ENCODE results near the gene KCNJ2.

KCNJ2 gene

DNA sequence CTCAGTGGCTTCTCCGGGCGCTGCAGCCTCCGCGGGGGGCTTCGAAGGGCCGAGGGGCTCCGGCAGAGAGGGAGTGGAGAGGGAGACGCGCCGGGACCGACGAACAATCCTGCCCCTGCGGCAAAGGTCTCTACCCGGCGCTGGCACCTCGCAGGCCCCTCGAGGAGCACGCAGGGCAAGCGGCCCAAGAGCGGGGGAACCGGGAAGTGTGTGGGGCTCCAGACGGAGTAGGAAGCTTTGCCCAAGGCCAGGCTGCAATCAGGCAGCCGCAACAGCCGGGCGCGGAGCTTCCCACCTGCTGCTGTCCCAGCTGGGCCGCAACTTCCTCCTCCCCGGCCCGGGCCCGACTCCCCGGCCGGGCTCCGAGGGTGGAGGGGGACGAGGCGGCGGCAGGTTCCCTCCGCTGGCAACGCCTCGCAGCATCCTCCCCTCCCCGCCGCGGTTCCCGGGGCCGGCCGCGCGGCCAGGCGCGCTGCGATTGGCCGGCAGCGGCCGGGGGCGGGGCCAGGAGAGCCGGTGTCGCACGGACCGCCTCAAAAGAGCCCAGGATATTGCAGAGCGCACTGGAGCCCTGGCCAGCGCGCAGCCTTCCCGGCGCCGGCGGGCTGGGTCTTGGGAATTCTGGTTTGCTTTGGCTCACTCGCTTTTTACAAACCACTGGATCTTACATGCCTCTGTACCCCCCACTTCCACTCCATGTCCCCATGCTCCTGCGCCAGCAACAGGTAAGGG lies at the start of gene KCNJ2:
Gene KCNJ2 (plus strand): TSS at position 556 of the 732 bp plus-strand sequence. CDS start 5,508 bp downstream, outside the sequence.
- DNase-seq (ENCODE audit: low read depth, low spot score), result peak; percentile 86

DNA sequence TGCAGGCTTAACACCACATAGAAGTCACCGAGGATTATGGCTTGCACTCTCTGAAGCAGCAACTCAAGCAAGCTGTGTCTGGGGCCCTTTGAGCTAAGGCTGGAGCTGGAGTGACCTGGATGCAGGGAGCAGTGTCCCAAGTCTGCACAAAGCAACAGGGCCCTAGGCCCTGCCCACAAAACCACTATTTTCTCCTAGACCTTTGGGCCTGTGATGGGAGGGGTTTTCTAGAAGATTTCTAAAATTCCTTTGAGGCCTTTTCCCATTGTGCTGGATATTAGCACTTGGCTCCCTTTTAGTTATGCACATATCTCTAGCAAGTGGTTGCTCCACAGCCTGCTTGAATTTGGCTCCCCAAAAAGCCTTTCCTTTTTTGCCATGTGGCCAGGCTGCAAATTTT lies 49.8 kb upstream of the KCNJ2 start:
- no peak for DNase-seq (ENCODE audit: low read depth, low spot score)

DNA sequence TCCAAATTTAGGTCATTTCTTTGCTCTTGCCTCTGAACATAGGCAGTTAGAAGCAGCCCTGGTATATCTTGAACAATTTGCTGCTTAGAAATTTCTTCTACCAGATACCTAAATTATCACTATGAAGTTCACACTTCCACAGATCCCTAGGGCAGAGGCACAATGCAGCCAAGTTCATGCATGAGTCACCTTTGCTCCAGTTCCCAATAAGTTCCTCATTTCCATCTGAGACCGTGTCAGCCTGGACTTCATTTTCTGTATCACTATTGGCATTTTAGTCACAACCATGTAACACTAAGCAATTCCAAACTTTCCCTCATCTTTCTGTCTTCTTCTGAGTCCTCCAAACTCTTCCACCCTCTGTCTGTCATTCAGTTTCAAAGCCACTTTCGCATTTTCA lies 49.3 kb upstream of the KCNJ2 start:
- DNase-seq (ENCODE audit: low read depth, low spot score), result no peak

DNA sequence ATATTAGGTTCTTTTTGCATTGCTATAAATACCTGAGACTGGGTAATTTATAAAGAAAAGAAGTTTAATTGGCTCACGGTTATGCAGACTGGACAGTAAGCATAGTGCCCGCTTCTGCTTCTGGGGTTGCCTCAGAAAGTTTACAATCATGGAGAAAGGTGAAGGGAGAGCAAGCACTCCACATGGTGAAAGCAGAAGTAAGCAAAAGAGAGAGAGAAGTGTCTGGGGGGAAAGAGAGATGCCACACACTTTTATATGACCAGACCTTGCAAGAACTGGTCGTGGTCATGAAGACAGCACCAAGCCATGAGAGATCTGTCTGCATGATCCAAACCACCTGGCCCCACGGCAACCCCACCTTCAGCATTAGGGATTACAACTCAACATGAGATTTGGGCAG lies 48.9 kb upstream of the KCNJ2 start:
- DNase-seq (ENCODE audit: low read depth, low spot score), result no peak

DNA sequence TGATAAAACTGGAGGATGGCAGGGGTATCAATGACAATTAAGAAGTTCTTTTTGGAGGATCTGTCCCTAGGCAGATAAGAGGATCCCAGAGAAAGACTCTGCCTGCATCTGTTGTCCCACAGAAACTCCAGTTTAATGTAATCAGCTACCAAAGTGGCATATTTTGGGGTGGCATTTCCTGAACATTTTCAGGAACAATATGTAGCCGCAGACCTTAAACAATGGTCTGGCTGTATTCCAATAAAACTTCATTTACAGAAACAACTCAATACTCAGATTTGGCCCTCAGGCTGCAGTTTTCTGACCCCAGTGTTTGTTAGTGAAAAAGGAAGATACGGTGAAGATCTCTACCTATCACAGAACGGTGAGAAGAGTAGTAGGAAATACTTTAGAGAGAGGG lies 48.2 kb upstream of the KCNJ2 start:
- no peak for DNase-seq (ENCODE audit: low read depth, low spot score)

DNA sequence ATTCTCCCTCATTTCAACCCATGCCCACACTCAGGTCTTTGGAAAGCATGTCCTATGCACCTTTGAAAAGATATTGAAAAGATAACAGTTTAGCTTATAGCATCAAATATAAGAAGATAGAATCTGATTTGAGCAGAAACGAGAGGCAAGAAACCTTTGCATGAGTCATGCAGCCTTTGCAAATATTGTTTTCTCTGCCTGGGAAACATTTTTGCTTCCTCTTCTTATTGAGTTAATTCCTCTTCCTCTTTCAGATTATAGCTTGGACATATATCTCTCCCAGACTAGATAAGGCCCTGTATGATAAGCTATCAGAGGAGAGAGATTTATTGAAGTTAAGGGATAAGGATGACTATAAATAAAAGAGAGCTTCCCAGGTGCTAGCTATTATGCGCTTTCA lies 46.1 kb upstream of the KCNJ2 start:
- DNase-seq (ENCODE audit: low read depth, low spot score), result no peak

DNA sequence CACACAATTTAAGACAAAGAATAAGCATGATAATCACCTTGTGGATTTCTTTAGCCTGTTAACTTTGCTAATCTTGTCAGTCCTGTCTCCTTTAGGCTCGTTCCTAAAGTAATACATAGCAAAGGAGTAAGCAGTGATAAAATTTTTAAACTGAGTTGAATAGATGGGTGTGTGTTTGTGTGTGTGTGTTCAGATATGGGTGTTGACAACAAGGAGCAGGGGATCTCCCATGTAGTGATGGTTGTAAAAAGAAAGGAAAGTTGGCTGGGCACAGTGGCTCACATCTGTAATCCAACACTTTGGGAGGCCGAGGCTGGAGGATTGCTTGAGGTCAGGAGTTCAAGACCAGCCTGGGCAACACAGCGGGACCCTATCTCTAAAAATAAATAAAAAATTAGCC lies 44.6 kb upstream of the KCNJ2 start:
- no peak for DNase-seq (ENCODE audit: low read depth, low spot score)

DNA sequence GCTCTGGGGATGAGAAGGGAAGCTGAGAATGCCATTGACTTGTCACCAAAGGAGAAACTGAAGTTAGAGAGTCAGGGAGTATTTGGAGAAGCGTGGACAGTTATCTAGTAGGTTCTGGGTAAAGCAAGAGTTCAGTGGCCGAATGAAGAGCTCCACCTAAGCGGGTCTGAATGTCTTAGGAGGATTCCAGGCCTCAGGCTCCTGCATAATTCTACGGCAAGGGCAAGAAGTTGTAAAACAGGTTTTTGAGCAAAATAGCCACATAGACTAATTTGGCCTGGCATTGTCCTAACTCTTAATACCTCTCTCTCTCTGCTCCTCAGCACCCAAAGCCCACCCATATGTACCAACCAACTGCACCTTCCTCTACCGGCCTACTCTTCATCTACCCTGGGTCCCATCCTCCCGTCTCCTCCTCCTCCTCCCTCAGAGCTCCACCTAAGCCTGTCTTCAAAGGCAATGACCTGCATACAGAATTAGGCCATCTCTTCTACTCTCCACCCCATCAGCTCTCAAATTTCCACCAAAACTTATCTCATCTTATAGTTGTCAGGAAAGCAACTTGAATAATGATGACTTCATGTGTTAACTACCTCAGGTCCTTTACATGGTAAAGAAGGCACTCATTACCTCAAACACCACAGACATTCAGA lies 42.0 kb upstream of the KCNJ2 start:
- DNase-seq (ENCODE audit: low read depth, low spot score), result no peak

DNA sequence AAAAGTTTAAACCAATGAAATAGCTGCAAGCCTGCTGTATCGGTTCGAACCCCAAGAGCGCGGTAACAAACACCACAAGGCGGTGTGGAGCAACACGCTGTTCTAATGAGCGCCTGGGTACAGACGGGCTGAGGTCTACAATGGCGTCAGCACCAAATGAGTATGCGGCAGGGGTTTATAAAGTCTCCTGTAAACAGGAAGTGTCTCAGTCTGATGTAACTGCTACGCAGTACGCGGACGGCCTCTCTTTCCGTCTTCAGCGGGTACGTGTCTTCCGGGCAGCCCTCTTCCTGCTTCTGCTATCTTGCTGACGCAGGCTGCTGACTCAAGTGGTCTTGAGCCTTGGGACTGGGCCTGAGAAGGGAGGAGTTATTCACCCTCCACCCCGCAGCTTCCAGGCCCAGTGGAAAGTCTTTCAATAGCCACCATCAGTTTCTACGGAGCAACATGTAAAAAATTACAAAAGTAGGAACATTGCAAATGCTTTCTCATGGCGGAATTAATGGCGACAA lies 40.5 kb upstream of the KCNJ2 start:
- no peak for DNase-seq (ENCODE audit: low read depth, low spot score)

DNA sequence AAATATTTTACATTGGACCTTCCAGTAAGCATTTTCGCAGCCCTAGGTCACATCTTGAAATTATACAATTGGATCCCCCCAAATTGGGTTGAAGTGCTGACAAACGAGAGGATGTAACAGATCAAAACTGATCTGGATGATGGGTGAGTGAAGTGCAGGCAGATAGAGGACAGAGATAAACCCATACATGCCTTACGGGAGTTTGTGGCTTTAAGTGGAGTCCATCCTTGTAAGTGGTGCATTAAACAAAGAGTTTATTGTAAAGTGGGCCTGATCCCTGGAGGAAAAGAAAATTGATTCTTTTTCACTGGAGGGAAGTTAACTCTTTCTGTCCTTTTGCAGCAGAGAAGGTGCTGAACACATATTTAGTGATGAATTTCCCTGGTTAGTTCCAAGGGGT lies 39.0 kb upstream of the KCNJ2 start:
- DNase-seq (ENCODE audit: low read depth, low spot score), result no peak

DNA sequence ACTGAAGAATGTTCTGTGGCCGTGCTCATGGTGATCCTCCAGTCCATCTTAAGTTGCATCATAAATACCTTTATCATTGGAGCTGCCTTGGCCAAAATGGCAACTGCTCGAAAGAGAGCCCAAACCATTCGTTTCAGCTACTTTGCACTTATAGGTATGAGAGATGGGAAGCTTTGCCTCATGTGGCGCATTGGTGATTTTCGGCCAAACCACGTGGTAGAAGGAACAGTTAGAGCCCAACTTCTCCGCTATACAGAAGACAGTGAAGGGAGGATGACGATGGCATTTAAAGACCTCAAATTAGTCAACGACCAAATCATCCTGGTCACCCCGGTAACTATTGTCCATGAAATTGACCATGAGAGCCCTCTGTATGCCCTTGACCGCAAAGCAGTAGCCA lies 36.8 kb upstream of the KCNJ2 start:
- no peak for DNase-seq (ENCODE audit: low read depth, low spot score)

DNA sequence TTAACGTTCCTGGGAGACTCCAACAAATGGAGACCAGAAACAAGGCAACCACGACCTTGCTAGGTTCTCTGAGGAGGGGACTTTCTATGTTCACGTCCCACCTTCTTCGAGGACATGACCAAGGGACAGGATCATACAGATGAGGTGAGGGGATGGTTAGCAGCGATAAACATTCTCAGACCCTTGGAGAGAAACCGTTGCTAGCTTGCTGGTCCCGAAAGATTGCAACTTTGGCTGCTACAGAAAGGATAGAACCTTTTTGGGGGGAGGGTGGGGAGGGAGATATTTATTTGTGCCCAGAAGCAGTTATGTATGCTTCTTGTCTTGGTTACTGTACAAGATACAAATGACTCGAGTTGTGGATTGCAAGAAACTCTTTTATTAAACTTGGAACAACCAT lies 35.3 kb upstream of the KCNJ2 start:
- no peak for DNase-seq (ENCODE audit: low read depth, low spot score)

DNA sequence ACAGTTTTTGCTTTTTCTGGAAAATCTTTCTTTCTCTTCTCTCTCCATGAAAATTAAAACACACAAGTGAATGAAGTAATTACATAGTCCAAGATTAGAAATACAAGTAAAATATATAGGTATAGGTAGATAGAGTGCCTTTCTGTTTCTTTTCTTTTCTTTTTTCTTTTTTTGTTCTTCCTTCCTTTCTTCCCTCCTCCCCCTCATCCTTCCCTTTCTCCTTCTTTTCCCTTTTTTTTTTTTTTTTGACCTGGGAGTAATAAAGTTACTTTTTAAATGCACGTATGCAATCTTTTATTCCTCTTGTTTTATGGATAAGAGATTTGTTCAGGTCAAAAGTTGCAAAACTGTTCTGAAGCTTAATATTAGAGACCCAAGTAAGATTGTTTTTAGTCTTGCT lies 34.6 kb upstream of the KCNJ2 start:
- DNase-seq (ENCODE audit: low read depth, low spot score), result no peak

DNA sequence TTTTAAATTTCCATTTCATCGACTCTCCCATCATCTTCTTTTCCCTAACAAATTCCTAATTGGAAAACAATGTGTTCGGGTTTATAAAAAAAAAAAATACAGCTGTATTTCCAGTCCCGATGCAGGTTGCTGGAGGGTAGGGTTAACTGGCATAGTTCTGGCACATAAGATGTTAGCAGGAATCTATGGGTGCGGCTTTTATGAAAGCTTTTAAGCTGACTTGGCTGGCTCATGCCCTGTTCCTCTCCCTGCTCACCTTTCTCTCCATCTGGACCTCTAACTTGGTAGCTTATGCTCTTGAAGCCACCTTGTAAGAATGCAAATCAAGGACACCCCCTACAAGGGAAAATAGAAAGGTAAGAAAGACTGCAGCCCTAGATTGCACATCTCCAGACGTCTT lies 33.2 kb upstream of the KCNJ2 start:
- DNase-seq (ENCODE audit: low read depth, low spot score), result no peak

DNA sequence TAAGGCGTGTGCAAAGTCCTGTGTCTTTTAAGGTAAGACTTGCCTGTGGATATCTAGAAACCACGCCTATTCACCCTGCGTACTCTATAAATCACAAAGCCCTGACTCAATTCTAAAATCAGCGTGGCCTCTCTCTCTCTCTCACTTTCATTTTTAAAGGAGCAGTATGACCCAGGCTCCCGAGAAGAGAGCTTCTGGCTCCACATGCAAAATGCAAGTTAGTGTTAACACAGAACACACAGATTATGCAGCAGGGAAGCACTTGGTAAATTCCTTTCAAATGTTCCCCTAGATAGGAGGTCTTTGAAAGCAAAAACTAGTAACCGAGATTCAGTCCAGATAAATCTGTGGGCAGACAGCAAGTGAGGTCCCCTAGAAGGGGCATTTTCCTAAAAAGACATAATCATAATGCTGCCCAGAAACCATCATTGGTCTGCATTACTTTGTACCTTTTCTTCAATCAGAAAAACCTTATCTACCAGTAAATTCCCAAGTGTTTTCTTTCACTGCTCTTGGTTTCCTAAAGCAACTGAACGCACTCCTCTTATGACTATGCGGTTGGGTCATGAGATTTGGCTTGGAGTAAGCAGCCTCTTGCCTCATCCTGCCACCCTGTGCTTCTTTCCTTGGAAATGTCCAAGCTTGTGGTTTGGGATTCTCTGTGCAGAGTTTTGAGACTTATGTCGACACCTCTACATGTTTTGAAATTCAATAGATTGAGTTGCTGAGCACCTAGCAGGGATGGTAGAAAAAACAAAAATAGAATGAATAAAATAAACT lies 31.7 kb upstream of the KCNJ2 start:
- DNase-seq (ENCODE audit: low read depth, low spot score), result no peak

DNA sequence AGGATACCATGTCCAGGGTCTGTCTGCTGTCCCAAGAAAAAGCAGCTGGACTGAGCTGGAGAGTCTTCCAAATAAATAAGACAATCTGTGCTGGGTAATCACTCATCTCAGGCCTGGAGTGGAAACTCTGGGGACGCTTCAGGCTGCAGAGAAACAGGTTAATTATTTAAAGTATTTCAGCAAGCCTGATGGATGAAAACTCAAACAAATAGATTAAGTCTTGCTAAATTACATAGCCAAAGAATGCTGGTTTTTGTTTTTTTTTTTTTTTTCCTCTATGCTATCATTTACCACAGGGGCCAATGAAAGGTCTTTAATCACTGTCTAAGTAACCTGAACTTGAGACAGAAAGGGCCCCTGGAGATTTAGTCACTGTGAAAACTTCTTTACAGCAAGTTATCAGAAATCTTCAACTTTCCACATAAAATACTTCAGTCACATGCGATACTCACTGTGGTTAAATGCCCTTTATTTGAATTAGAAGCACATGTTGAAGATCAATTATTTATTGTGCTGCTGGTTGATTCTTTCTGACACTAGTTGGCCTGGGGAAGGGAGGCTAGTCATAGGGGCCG lies 31.0 kb upstream of the KCNJ2 start:
- no peak for DNase-seq (ENCODE audit: low read depth, low spot score)

DNA sequence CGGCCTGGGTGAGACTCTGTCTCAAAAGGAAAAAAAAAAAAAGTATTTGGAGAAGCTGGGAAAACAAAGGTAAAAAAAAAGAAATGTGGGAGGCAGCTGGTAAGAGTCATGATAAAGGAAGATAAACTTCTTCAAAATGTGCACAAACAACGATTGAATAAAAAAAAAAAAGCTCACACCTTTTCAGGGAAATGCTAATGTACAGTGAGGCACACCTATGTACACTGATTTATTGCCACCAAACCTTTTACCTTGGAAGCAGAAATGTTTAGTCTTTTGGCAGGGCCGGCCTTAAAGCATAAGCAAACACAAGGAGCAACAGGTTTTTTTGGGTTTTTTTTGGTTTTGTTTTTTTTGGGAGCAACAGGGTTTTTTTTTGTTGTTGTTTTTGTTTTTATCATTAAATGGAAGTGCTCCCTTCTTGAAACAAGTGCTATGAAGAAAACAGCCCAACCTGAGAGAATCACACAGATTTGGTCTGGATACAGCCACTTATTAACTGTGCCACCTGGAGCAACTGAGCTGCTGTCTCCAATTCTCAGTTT lies 29.8 kb upstream of the KCNJ2 start:
- no peak for DNase-seq (ENCODE audit: low read depth, low spot score)

DNA sequence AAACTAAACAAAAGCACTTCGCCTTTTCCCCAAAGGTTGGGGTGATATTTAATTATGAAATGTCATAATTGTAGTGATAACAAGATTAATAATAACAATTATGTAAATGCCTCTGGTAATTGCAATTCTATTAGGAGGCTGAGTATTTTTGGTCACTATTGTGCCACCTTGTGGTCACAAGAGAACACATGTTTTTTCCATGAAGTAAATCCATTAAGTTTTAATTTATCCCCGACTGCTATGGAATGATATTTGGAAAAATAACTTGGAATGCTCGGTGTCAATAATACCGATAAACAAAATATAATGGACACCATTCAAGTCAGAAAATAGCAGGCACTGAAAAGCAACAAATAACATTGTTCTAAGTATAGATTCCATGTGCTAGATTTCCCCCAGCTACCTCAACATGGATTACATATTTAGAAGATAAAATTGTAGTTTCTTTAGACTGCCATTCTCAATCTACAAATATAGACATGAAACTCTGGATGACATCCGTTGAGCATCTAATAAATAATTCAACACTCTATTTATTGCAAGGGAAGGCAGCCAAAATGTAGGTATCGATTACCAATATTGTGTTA lies 25.0 kb upstream of the KCNJ2 start:
- no peak for DNase-seq (ENCODE audit: low read depth, low spot score)

DNA sequence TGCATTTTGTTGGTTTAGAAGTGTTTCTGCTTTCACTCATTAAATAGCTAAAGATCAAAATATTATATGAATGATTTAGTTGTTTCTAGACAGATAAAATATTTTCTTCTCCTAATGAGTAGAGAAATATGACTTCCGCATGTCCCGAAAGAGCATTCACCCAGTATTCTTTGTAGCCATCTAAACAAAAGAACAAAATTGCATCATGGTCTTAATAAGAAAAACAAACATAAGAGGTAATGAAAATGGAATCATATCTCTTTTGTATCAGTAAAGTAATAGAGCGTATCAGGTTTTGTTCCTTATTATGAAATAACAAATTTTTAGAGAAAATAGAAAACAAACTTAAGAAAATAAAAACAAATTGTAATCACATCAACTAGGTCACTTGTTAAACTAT lies 16.1 kb upstream of the KCNJ2 start:
- no peak for DNase-seq (ENCODE audit: low read depth, low spot score)

DNA sequence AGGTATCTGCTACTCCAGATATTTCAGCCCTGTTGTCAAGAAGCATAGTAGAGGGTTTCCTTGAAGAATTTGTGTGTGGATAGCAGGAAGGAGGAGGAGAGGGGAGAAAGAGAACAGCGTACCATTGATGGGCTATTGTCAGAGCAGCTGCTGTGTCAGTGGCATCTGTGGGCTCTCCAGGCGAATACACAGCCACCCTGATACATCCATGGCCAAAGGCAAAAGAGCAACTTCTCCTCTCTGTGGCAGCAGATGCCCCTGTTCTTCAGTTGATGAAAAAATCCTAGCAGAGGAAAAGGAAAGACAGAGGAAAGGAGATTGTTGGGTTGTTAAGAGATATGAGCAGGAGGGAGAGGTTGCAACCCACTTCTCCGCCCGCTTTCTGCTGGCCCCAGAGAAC lies 12.2 kb upstream of the KCNJ2 start:
- no peak for DNase-seq (ENCODE audit: low read depth, low spot score)

DNA sequence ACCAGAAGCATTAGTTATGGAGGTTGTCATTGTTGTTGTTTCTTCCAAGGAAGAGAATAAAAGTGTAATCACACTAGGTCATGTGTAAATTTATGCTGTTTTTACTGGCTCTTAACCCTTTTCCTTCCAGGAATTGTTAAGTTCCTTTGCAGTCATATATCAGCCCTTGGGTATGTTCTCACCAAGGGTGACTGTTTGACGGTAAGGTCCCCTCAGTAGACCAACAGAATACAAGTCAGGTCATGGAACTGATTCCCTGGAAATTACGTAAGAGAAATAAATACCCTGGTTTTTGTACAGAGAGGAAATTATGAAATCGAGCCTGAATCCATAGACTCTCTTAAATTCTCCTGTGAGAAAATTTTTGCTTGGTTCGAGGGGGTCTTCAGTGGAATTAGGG lies 11.2 kb upstream of the KCNJ2 start:
- DNase-seq (ENCODE audit: low read depth, low spot score), result no peak

DNA sequence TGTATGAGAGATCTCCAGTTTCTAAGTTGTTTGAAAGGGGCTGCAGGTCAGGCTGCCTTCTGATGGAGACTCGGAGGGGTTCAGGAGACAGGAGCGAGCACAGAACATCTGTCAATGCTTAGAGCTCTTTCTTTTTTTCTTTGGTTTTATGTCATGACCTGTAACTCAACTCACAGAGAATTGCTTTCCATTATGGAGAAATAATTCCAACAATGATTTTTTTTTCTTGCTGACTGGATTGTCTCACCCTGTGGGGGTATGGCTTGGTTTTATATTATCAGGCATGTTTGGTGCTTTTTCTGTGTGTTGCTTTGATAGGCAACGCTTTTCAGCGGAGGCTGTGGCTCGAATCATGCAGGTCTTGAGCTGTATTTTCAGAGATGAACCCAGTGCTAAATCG lies 10.7 kb upstream of the KCNJ2 start:
- no peak for DNase-seq (ENCODE audit: low read depth, low spot score)
